Mucosa of stomach (tissue), 1 donor: ENCODE data around the gene SLC30A7.
"Not testable (repeated sequence)": the region's sequence is repeated elsewhere in the genome, so short reads cannot be mapped to it uniquely, and the experiment has no call there.

ENCODE experiments used
- H3K27me3 ChIP-seq: one replicate; pipeline ENCODE4 v1.7.0; 2013; ENCODE audit warnings: mild to moderate bottlenecking, low read length; ENCODE audit not compliant: control insufficient read depth, insufficient read depth
- H3K36me3 ChIP-seq: one replicate; pipeline ENCODE4 v1.7.0; 2013; ENCODE audit warnings: low read length; ENCODE audit not compliant: control insufficient read depth, insufficient read depth
- H3K4me1 ChIP-seq: one replicate; pipeline ENCODE4 v1.7.0; 2013; ENCODE audit warnings: mild to moderate bottlenecking, low read length; ENCODE audit not compliant: control insufficient read depth, insufficient read depth
- H3K4me3 ChIP-seq: one replicate; pipeline ENCODE4 v1.7.0; 2013; ENCODE audit warnings: low read length
- H3K9ac ChIP-seq: one replicate; pipeline ENCODE4 v1.7.0; 2013; ENCODE audit warnings: mild to moderate bottlenecking, low read length, moderate library complexity
- H3K9me3 ChIP-seq: one replicate; pipeline ENCODE4 v1.7.0; 2013; ENCODE audit warnings: mild to moderate bottlenecking, low read length, moderate library complexity; ENCODE audit not compliant: control insufficient read depth
- donor health status: Pancreatic carcinoma.

Gene SLC30A7

GRCh38 chr1:100869996-100870395 lies 25.9 kb upstream of the SLC30A7 start:
- no peak overlapping the region for H3K4me3 ChIP-seq
- H3K9ac ChIP-seq, result no peak overlapping the region
- no peaks in the 10 kb centered on the region for H3K9me3 ChIP-seq
- no peaks in the 10 kb centered on the region for H3K27me3 ChIP-seq
- no peaks in the 10 kb centered on the region for H3K4me1 ChIP-seq
- H3K36me3 ChIP-seq, result no peaks in the 10 kb centered on the region

- no peak overlapping the region for H3K9ac ChIP-seq
- no peaks in the 10 kb centered on the region for H3K27me3 ChIP-seq
- H3K4me3 ChIP-seq, result no peak overlapping the region
- H3K4me1 ChIP-seq, result no peaks in the 10 kb centered on the region
- H3K36me3 ChIP-seq, result no peaks in the 10 kb centered on the region
- no peaks in the 10 kb centered on the region for H3K9me3 ChIP-seq
These were observed 21.5 kb upstream of the SLC30A7 start for GRCh38 chr1:100874433-100874832.

- H3K4me1 ChIP-seq, result no peaks in the 10 kb centered on the region
- H3K9me3 ChIP-seq, result no peaks in the 10 kb centered on the region
- H3K27me3 ChIP-seq, result no peaks in the 10 kb centered on the region
- no peak overlapping the region for H3K9ac ChIP-seq
- no peak overlapping the region for H3K4me3 ChIP-seq
- H3K36me3 ChIP-seq, result no peaks in the 10 kb centered on the region
These were observed 20.7 kb upstream of the SLC30A7 start for GRCh38 chr1:100875228-100875627.

- Histone ChIP-seq H3K9ac (no peak overlapping the region), H3K36me3 (no peaks in the 10 kb centered on the region), H3K4me1 (no peaks in the 10 kb centered on the region)
These were observed 19.6 kb upstream of the SLC30A7 start for GRCh38 chr1:100876291-100876690.

GRCh38 chr1:100879422-100879821 lies 16.5 kb upstream of the SLC30A7 start:
- H3K4me3 ChIP-seq, result no peak overlapping the region
- H3K9me3 ChIP-seq, result no peaks in the 10 kb centered on the region
- no peaks in the 10 kb centered on the region for H3K36me3 ChIP-seq
- H3K4me1 ChIP-seq, result no peaks in the 10 kb centered on the region
- H3K9ac ChIP-seq, result no peak overlapping the region
- no peaks in the 10 kb centered on the region for H3K27me3 ChIP-seq

More at GRCh38 chr1:100876291-100876690, 19.6 kb upstream of the SLC30A7 start:
- no peaks in the 10 kb centered on the region for H3K9me3 ChIP-seq
- H3K27me3 ChIP-seq, result no peaks in the 10 kb centered on the region
- H3K4me3 ChIP-seq, result no peak overlapping the region

- no peak overlapping the region for H3K9ac ChIP-seq
- H3K9me3 ChIP-seq, result no peaks in the 10 kb centered on the region
- no peak overlapping the region for H3K4me3 ChIP-seq
- H3K4me1 ChIP-seq, result no peaks in the 10 kb centered on the region
- H3K36me3 ChIP-seq, result no peaks in the 10 kb centered on the region
- no peaks in the 10 kb centered on the region for H3K27me3 ChIP-seq
These were observed 14.2 kb upstream of the SLC30A7 start for GRCh38 chr1:100881687-100882086.

GRCh38 chr1:100882698-100883097 lies 13.2 kb upstream of the SLC30A7 start:
- Histone ChIP-seq H3K4me1 (no peaks in the 10 kb centered on the region), H3K27me3 (no peaks in the 10 kb centered on the region), H3K9me3 (no peaks in the 10 kb centered on the region), H3K9ac (no peak overlapping the region), H3K36me3 (no peaks in the 10 kb centered on the region), H3K4me3 (no peak overlapping the region)

GRCh38 chr1:100883963-100884362 lies 11.9 kb upstream of the SLC30A7 start:
- Histone ChIP-seq H3K9me3 (no peaks in the 10 kb centered on the region), H3K27me3 (no peaks in the 10 kb centered on the region), H3K4me1 (no peaks in the 10 kb centered on the region), H3K9ac (no peak overlapping the region), H3K4me3 (no peak overlapping the region), H3K36me3 (no peaks in the 10 kb centered on the region)

- H3K9me3 ChIP-seq, H3K4me3 ChIP-seq, H3K36me3 ChIP-seq, H3K9ac ChIP-seq, H3K27me3 ChIP-seq, H3K4me1 ChIP-seq: not testable (repeated sequence)
These were observed 6.9 kb upstream of the SLC30A7 start for GRCh38 chr1:100889007-100889406.

GRCh38 chr1:100889869-100890482 lies 5.9 kb upstream of the SLC30A7 start:
- H3K4me3 ChIP-seq, H3K27me3 ChIP-seq, H3K9ac ChIP-seq, H3K9me3 ChIP-seq, H3K36me3 ChIP-seq, H3K4me1 ChIP-seq: not testable (repeated sequence)

- no peaks in the 10 kb centered on the region for H3K9me3 ChIP-seq
- no peaks in the 10 kb centered on the region for H3K36me3 ChIP-seq
- H3K27me3 ChIP-seq, result no peaks in the 10 kb centered on the region
- peaks cover 6% of the 10 kb centered on the region for H3K4me1 ChIP-seq
- H3K4me3 ChIP-seq, result no peak overlapping the region
- no peak overlapping the region for H3K9ac ChIP-seq
These were observed 4.5 kb upstream of the SLC30A7 start for GRCh38 chr1:100891380-100891779.

GRCh38 chr1:100892554-100892953 lies 3.3 kb upstream of the SLC30A7 start:
- no peaks in the 10 kb centered on the region for H3K27me3 ChIP-seq
- H3K4me1 ChIP-seq, result peaks cover 11% of the 10 kb centered on the region
- no peaks in the 10 kb centered on the region for H3K9me3 ChIP-seq
- no peak overlapping the region for H3K4me3 ChIP-seq
- H3K36me3 ChIP-seq, result no peaks in the 10 kb centered on the region
- no peak overlapping the region for H3K9ac ChIP-seq

GRCh38 chr1:100893718-100894117 lies 2.2 kb upstream of the SLC30A7 start:
- no peak overlapping the region for H3K4me3 ChIP-seq
- H3K36me3 ChIP-seq, result no peaks in the 10 kb centered on the region
- no peaks in the 10 kb centered on the region for H3K27me3 ChIP-seq
- H3K4me1 ChIP-seq, result peaks cover 12% of the 10 kb centered on the region
- no peak overlapping the region for H3K9ac ChIP-seq
- H3K9me3 ChIP-seq, result no peaks in the 10 kb centered on the region
